Left forelimb (tissue), 1 donor: ENCODE data around the gene GNG4.
"Not testable (repeated sequence)": the region's sequence is repeated elsewhere in the genome, so short reads cannot be mapped to it uniquely, and the experiment has no call there.

Experiments used
- DNase-seq: peaks from one replicate; pipeline ENCODE4 v3.0.0-alpha.2; 2018; ENCODE audit warnings: low spot score

GNG4 gene

DNA sequence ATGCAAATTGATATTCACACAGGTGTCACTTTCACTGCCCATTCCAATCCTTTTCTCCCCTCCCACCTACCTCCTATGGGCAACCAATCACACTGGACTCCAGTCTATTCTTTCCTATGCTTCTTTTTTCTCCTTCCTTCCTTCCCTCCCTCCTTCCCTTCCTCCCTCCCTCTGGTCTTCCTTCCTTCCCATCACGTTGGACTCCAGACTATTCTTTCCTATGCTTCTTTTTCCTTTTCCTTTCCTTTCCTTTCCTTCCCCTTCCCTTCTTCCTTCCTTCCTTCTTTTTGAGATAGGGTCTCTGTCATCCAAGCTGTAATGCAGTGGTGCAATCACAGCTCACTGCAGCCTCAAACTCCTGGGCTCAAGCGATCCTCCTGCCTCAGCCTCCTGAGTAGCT is 64.6 kb downstream of the GNG4 start:
- DNase-seq = no peak

- DNase-seq = no peak
Observed at GRCh38 chr1:235583511-235584001, 66.0 kb downstream of the GNG4 start.

- DNase-seq = no peak
Observed at GRCh38 chr1:235582130-235582529, 67.5 kb downstream of the GNG4 start.

DNA sequence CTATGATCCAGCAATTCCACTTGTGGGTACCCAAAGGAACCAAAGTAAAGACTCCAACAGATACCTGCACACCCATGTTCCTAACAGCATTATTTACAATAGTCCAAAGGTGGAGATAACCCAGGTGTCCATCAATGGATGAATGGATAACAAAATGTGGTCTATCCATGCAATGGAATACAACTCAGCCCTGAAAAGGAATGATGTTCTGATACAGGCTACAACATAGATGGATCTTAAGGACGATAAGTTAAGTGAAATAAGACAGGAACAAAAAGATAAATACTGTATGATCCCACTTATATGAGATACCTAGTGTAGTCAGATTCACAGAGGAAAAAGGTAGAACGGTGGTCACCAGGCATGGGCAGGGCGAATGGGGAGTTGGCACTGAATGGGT is 69.7 kb downstream of the GNG4 start:
- DNase-seq = no peak

GRCh38 chr1:235575597-235575996 is 74.0 kb downstream of the GNG4 start:
- DNase-seq = no peak

DNA sequence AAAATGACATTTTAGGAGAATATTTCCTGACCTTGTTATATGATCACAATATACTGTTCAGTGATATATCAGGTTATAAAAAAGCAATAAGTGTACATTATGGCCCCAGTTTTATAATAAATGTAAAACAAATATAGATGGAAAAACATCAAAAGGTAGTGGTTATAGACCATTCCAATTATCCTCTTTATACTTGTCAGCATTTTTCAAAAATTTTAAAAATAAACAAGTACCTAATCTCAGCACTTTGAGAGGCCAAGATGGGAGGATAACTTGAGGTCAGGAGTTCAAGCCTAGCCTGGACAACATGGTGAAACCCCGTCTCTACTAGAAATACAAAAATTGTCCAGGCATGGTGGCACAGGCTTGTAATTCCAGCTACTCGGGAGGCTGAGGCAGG is 75.7 kb downstream of the GNG4 start:
- no peak for DNase-seq

GRCh38 chr1:235572971-235573370 is 76.6 kb downstream of the GNG4 start:
- not testable (repeated sequence) for DNase-seq

DNA sequence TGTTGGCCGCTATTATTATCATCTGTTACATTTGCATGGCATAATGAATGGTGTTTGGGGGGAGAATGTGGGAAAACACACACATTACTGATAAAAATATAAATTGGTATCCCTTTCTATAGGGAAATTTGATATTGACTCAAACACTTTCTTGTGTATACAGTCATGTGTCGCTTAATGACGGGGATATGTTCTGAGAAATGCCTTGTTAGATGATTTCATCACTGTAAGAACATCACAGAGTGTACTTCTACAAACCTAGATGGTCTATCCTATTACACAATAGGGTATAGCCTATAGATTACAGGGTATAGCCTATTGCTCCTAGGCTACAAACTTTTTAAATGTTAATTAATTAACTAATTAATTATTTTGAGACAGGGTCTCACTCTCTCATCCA is 78.1 kb downstream of the GNG4 start:
- DNase-seq = no peak

GRCh38 chr1:235567812-235568503 is 81.6 kb downstream of the GNG4 start:
- no peak for DNase-seq

DNA sequence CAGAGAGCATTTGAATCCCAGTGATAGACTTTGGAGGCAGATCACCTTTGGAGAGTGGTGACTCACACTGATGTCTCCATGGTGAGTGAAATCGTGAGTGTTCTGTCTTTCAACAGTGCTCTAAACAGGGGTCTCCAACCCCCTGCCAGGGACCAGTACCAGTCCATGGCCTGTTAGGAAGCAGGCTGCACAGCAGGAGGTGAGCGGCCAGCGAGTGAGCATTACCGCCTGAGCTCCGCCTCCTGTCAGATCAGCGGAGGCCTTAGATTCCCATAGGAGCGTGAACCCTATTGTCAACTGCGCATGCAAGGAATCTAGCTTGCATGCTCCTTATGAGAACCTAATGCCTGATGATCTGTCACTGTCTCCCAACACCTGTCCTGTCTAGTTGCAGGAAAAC is 83.5 kb downstream of the GNG4 start:
- no peak for DNase-seq

DNA sequence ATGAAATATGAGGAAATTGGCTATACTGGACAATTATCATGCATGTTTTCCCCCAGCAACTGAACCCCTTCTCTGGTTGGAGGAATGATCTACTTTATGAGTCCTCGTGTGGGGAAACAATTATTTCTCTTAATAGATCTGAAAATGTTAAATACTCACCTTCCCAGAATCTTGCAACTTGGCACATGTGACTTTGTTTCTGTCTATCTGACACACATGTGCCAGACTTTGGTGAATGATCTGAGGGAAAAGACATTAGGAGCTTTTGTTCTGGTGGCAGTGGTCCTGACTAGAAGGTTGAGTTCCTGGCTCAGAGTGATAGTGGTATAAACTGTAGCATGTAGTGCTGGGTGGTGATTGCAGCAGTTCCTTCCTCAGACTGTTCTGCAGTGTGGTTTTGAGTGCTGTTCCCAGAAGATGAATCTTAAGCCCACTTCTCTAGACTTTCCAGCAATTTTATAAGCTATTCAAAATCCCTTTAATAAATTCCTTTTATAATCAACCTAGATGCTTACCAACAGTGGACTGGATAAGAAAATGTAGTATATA is 86.0 kb downstream of the GNG4 start:
- DNase-seq = no peak

GRCh38 chr1:235562589-235562988 is 87.0 kb downstream of the GNG4 start:
- DNase-seq = no peak

- no peak for DNase-seq
Observed at GRCh38 chr1:235558621-235559169, 90.9 kb downstream of the GNG4 start.

DNA sequence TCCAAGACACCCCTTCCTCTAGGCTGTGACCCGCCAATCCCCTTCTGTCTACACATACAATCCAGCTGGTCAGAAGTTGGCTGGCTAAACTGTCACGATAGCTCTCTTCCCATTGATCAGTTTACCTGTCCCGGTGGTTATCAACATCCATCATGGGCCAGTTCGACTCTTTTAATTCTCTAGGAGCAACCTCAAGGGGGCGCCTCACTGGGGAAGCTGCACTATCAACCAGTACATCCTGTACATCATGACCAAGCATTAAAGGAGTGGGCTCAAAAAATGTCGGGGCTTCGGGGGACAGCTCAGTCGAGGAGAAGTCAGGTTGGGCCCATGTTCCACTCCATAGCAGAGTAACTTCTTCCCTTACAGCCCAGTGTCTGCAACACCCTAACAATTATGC is 92.1 kb downstream of the GNG4 start:
- DNase-seq = no peak

- DNase-seq = no peak
Observed at GRCh38 chr1:235556807-235557206, 92.8 kb downstream of the GNG4 start.

GRCh38 chr1:235553112-235553551 is 96.5 kb downstream of the GNG4 start:
- no peak for DNase-seq

DNA sequence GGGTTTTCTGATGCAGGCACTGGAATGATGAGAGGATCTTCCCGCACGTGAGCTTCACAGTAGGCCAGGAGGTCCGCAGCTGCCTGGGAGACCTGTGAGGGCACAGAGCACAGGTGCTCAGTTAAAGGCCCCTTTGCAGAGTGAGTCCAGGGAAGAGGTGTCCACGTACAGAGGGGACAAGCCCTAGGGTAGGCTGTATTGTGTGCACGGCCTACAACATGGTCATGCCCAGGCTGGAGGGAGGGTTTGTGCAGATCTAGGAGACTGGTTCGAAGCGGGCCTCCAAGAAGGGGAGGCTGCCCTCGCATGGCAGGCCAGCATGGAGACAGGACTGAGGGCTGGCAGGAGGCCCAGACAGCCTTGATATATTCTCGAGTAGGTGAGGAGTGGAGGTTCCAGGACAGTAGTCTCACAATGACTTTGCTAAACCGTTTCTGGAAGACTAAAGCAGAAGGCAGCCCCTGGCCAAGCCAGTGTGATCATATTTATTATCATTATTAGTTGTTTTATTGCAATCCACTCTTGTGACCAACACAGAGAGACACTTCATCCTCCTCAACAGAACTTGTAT is 97.4 kb downstream of the GNG4 start:
- no peak for DNase-seq

- DNase-seq = no peak
Observed at GRCh38 chr1:235549351-235550139, 100.0 kb downstream of the GNG4 start.

- not testable (repeated sequence) for DNase-seq
Observed at GRCh38 chr1:235546369-235547155, 103.0 kb downstream of the GNG4 start.

DNA sequence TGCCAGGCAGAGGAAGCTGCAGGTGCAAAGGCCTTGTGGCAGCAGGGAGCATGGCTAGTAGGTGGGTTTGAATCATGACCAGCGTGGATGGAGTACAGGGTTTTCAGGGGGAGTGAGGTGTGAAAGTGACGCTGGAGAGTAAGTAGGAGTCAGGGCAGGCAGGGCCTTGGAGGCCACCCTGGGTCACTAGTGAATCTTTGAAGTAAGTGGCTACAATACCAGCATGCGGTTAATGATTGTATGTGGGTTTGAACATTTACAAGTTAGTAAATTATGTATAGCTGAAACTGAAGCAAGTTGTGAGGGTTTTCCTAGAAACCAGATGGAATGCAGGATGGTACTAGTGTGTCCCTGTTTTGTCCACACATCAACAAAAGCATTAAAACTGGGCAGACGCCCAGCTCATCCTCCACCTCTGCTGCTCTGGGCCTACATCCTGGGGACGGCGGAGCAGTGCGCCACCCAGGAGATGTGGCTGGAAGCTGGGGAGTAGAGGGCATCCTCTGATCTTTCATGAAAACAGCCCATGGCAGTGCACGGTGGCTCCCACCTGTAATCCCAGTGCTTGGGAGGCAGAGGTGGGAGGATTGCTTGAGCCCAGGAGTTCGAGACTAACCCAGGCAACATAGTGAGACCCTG is 104.2 kb downstream of the GNG4 start:
- no peak for DNase-seq

DNA sequence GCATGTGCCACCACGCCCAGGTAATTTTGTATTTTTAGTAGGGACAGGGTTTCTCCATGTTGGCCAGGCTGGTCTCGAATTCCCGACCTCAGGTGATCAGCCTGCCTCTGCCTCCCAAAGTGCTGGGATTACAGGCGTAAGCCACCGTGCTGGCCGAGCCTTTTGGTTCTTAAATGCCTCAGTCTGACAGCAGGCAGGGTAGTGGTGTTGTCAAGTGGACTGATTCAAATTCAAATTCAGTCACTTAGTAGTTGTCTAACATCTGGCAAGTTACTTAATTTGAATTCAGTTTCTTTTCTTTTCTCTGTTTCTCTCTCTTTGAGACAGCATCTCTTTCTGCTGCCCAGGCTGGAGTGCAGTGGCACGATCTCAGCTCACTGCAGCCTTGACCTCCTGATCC is 106.7 kb downstream of the GNG4 start:
- not testable (repeated sequence) for DNase-seq
